NOMO-1 (cell line): ENCODE measurements around the gene GABBR2.
"Not testable (repeated sequence)": the region's sequence is repeated elsewhere in the genome, so short reads cannot be mapped to it uniquely, and the experiment has no call there.

Experiments used
- DNase-seq, 2 experiments: peaks; one replicate each; lab custom pipeline; 2025; ENCODE audit not compliant: unreplicated experiment in 2 of 2; lab: John Stamatoyannopoulos, UW

Gene GABBR2

DNA sequence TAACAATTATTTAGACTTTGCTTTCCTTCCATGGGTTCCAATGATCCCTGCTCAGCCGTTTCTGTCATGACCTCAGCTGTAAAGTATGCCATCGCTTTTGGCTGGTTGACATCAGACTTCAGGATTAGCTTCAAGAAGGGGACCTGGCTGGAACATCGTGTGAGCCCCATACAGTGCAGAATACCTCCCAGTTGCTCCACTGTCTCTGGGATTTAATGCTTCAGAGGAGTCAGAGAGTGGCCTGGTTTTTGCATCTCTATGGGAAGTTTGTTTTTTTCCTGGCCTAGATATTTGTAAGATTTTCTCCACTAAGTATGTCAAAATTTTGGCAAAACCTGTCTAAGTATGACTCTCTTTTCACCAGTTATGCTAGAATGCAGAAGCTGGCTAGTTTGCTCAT, 216.9 kb downstream of the GABBR2 start:
- no peak for DNase-seq

DNA sequence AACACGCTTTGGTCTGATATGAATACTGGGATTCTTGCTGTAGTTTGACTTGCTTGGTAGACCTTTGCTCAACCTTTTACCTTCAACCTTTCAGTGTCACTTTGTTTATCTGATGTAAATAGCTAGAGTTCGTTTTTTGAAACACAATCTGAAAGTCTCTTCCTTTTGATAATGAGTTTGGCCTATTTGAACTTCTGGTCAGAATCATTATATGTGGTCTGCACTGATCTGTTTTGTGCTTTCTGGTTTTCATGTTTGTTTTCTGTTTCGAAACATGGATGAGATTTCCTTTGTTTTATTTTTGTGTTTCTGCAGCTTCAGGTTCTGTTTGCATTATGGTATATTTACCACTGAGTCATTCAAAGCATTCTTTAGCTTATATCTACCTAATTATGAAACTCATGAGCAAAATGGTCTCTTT, 217.5 kb downstream of the GABBR2 start:
- no peak for DNase-seq

DNA sequence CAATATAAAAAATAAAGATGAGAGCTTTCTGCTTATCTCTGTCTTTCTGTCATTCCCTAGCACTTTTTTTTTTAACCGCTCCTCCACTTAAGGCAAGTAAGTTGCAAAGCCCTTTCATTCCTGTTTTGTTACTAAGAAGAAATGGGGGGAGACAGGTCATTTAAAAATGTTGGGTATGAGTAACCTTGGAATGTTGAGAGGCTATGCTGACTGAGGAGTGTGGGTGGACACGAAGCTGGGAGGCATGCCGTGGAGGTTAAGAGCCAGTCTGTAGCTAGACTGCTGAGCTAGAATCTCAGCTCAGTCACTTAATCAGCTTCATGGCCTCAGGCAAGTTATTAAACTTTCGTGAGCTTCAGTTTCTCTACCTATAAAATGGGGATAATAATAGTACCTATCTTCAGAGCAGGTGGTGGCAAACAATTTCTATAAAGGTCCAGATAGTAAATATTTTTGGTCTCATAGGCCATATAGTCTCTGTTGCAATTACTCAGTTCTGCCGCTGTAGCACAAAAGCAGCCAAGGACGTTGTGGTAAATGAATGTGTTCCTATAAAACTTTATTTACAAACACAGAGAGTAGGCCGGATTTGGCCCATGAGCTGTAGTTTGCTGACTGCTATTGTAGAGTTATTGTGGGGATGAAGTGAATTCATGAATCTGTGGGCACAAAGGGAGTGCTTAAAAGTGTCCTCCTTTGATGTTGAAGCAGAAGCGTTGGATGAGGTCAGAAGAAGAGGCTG, 220.0 kb downstream of the GABBR2 start:
- no peak for DNase-seq

DNA sequence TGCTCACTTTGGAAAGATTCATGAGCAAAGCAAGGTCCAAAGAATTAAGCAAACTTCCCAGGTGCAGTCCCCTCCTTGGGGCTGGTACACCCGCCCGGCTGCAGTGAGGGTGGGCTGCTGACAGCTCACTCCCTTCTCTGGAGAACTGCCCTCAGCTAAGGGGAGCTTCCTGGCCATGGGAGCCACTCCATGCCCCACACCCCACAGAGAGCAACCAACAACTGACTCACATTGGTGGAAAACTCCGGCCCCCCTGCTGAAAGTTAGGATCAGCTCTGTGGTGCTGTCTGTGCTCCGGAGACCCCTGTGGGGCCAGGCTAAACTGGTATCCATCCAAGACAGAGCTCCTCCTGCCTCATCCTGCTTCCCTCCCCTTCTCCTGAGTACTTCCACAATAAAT, 223.0 kb downstream of the GABBR2 start:
- DNase-seq = no peak

DNA sequence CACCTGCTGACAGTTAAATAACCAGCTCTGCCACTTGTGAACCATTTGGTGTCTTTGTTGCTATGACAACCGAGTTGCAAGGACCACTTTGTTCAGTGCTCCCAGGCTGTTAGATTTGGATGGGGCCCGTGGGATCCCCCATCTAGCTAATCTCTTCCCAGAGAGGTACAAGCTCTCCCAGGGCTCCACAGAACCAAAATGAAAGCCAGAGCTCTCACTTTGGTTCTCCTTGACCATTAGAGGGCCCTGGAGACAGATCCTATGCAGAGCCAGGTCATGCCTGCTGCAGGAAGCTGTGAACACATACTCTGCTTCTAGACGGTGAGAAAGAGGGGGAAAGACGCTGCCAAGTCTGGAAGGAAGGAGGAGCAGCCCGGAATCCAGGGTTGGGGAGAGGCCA, 224.6 kb downstream of the GABBR2 start:
- DNase-seq = no peak

DNA sequence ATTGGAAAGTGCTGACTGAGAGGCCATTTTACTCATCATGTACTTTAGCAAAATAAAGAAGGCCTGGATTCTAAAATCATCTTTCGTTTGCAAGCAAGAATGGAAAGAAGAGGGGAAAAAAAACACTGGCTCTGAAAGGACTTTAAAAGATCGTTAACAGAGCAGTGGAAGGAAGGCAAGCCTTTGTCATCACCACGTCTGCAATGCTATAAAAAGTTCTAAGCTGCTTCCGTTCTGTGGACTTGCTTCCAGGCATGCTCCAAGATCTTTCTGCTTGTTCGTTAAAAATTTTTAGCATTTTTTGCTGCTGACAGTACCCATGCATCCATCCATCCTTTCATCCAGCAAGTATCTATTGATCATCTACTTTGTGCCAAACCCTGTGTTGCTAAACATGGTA, 226.5 kb downstream of the GABBR2 start:
- no peak for DNase-seq

DNA sequence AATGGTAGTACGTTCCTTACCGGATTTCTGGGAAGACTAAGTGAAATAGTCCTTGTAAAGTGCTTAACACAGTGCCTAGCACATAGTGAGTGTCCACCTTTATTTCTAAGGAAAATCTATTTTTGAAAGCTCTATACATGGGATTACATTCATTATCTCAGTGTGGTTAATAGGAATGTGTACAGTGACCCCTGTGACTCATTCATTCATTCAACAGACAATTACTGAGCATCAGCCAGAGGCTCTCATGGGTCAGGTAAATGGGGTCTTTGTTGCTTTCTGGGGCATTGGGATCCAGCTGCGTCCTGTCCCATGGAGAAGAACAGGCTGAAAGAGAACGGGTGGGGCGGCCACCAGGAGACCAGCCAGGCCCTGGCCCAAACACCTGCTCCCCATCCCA, 227.1 kb downstream of the GABBR2 start:
- no peak for DNase-seq

DNA sequence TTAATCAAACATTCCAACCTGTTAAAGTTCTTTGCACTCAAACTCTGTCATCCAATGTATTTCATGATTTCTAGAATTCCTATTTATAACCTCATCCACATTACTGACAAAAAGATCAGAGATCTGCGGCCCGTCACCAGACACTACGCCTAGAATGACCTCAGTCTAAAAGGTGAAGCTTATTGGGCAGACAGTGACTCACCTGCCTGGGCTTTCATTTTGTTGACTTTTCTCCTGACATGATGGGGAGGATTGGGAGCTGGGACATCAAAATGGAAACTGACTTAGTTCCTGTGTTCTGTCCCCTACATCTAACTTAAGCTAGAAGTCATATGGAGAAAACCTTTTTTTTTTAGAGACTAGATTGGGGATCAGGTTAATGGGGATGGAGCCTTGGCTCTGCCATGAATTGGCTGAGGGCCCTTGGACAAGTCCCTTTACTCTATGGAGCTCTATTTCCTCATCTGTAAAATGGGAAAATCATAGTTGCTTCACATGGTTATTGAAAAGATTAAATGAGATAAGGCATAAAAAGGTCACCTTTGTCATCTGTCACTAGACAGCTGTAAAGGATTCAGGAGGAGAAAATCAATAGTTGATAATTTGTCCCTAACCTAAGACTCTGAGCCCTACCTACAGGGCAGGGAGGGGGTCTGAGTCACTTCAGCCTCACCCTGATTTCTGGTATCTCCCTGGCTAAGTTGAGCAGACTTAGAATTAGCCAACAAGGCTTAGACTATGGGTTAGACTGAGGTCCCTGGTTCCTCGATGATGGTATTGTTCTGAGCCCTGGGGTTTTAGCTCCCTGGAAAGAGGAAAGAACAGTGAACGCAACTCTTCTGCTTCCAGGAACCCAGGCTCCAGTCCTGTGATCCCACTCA, 228.5 kb downstream of the GABBR2 start:
- DNase-seq = no peak

DNA sequence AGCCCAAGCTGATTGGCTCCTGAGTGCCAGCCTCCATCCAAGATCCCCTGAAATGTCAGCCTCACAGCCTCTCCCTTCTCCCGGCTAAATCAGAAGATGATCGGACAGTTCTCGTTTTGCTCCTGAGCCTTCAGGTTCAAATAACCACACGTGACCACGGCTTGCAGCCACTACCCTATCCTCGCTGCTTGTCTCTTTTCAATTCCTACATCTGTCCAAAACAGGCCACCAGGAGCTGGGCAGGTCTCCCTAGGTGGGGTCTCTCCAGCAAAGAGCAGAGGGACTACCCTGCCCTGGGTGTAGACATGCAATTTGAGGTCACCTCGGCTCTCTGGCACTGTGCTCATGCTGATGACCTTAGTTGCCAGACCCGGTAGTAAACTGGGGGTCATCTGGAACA, 229.3 kb downstream of the GABBR2 start:
- DNase-seq = no peak

DNA sequence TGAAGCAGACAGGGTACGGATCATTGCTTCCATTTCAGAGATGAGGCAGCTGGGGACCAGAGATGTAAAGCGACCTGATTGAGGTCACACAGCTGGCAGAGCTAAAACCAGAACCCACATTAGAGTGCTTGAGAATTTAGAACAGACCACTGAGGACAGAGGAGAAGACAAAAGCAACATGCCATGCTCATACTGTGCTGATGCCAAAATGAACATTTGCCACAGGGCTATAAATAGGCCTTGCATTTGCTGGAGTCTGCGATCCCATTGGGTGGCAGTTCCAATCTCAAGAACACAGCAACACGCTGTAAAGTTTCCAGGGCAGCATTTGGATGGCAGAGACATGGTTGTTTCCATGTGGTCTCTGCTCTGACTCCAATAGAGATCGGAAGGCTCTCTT, 230.9 kb downstream of the GABBR2 start:
- no peak for DNase-seq

DNA sequence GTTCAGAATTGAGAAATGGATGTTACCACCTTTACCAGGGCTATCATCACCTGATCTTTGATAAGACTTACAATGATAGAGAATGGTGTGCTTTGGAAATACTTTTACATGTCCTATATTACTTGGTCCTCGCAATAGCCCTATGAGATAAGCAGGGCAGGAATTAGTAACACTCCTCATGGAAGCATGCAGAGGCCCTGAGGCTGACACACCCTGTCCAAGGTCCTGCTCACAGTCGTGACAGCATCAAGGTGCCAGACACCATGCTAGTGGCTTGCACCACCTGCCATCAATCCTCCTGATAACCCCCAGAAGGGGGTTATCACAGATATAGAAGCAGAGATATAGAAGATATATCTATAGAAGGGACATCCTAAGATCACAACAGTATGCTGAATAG, 236.5 kb downstream of the GABBR2 start:
- DNase-seq = no peak

DNA sequence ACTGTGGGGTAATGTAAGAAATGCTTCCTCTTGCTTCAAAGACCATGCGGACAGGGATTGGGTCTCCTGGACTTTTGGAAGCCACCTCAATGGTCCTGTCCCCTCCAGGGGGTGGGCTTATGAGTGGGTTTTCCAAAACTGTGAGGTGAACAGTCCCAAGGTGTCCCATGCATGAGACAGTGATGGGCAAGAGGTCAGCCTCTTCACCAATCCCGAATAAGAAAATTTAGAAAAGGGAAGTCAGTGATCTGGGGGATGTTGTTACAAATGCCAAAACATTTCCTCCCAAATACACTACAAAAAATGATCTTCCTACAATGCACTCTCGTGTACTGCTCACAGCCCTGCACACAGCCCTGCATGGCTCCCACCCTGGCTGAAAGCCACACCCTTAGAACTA, 237.6 kb downstream of the GABBR2 start:
- DNase-seq = no peak

DNA sequence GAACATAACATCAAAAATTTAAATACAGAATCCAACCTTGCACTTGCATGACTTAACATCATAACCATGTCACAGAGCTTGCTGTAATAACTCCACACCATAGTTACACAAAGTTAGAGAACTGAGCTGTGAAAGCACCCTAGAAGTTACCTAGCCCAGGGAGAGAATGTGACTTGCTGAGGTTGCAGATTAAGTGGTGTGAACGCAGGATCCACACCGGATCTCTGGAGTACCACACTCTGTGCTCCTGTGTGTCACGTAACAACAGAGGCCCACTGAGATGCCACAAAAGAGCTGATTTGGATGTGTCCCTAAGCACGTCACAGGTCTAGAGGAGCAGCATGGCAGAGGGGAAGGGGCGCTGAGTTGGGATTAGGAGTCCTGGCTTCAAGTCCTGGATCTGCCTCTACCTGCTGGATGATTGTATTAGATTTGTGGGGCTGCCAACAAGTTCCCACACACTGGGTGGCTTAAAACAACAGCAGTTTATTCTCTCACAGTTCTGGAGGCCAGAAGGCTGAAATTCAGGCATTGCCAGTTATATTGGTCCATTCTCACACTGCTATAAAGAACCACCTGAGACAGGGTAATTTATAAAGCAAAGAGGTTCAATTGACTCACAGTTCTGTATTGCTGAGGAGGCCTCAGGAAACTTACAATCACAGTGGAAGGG, 240.0 kb downstream of the GABBR2 start:
- DNase-seq = no peak

DNA sequence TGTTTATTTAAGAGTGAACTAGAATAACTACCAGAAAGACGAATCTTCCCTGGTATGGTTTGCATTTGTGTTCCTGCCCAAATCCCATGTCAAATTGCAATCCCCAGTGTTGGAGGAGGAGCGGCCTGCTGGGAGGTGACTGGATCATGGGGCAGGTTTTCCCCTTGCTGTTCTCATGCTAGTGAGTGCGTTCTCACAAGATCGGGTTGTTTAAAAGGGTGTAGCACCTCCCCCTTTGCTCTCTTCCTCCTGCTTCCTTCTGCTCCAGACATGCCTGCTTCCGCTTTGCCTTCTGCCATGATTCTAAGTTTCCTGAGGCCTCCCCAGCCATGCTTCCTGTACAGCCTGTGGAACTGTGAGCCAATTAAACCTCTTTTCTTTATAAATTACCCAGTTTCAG, 242.9 kb downstream of the GABBR2 start:
- DNase-seq = no peak

DNA sequence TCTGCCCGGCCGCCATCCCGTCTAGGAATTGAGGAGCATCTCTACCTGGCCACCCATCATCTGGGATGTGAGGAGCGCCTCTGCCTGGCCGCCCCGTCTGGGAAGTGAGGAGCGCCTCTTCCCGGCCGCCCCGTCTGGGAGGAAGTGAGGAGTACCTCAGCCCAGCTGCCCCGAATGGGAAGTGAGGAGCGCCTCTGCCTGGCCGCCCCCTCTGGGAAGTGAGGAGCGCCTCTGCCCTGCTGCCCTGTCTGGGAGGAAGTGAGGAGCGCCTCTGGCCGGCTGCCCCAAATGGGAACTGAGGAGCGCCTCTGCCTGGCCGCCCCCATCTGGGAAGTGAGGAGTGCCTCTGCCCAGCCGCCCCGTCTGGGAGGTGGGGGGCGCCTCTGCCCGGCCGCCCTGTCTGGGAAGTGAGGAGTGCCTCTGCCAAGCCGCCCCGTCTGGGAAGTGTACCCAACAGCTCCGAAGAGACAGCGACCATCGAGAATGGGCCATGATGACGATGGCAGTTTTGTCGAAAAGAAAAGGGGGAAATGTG, 244.5 kb downstream of the GABBR2 start:
- DNase-seq = not testable (repeated sequence)

DNA sequence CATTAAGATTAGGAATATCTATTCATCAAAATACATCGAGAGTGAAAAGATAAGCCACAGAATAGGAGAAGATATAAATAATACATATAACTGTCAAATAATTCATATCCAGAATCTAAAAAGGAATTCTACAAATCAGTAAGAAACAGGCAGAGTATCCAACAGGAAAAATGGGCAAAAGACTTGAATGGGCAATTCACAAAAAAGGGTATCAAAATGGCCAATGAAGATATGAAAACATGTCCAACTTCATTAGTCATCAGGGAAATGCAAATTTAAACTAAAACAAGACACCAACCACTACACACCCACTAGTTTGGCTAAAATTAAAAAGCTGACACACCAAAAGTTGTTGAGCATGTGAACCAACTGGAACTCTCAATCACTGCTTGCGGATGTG, 246.4 kb downstream of the GABBR2 start:
- no peak for DNase-seq

DNA sequence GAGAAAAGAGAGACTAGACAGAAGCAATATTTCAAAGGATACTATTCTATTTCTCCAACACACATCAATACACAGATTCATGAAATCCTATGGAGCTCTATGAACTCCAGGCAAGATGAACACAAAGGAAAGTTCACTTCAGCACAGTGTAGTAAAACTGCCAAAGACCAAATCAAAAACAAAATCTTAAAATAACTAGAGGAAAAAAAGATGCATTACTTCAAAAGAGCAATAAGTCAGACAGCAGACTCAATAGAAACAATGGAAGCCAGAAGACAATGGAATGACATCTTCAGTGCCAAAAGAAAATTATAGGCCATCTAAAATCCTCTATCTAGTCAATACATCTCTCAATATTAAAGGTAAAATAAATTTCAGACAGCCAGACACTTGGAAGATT, 248.0 kb downstream of the GABBR2 start:
- DNase-seq = no peak

DNA sequence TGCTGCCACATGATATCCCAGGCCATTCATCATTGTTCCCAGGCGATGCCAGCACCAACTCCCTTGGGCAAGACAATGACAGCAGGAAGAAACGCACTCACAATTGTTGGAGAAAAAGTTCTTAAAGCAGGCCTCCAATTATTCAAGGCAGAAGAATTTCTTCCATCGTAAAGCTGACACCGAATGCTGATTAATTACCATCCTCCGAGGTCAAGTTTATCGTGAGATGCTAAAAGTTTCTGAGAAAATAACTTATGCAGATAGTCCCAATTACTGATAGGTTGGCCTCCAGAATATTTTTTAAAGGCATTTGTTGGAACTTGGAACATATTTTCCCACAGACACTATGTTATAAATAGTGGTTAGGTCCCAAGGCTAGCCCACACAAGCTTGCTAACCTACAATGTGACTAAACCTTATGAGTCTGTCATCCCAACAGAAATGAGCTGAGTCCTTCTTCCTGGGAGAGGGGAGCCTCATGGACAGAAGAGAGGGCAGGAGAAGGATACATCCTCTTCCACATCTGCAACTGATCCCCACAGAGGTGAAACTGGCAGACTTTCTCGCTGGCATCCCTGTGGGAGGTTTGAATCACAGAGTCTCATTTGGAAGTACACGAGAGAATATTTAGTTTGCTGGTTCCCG, 250.9 kb downstream of the GABBR2 start:
- DNase-seq = no peak

DNA sequence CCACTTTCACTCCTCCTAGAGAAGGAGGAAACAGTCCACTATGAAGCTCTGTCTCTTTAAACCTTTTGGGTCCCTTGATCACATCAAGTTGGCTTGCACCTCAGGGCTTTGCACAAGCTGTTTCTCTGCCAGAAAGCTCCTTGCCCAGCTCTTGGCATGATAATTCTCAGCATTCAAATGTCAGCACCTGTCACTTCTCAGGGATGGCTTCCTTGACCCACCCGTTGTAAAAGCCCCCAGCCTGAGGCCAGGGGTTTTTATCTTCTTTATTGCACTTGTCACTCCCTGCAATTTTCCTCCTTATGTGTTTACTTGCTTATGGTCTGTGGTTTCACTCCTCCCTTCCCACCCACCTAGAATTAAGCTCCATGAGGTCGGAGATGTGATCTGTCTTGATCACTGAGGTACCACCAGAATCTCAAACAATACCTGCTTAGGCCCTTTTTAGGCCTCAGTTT, 252.6 kb downstream of the GABBR2 start:
- DNase-seq = no peak

DNA sequence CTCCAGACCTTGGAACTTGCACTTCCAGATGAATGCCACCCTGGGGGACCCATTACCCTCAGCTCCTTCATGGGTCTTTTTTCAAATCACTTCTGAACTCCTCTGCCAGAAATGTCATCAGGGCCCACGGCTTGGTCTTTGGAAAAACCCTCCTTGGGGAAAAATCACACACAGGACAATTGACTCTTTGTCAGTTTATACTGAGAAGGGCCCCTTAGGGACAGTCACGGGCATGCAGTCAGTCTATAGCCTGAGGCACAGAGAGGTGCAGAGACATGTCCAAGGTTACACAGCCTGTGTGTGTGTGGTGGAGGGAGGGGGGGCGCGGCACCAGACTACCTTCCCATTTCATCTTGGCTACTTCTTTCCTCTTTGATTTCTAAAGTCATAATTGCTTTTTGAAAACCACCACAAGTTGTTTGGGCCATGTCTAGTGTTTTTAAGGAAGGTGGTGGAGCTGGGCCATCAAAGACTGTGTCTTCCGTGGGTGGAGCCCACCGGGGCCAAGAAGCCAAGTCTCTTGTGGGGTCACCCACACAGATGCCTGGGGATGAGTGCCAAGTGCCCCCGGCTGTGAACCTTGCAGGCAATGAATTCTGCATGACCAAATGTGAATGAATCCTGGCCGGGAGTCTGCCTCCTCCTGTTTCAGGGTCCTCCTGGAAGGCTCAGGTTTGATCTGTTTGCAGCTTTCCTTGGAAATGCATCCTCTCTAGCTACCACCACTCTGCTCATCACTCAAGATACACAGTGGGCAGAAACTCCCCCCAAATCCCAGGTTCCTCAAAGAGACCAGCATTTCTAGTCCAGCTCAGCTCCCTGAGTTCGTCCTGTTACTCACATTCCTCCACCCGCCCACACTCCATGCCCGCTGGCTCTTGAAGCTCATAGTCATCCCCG, 253.2 kb downstream of the GABBR2 start:
- DNase-seq = no peak
